Neutrophil (primary cell): ENCODE data around the gene SEC24A.

Source experiments
- H3K27ac ChIP-seq: fragments of 200-600 bp; sonication (generic); 2 replicates; pipeline ENCODE4 v1.5.1; 2016; ENCODE audit warnings: mild to moderate bottlenecking, moderate library complexity
- H3K27me3 ChIP-seq: fragments of 200-600 bp; sonication (generic); 2 replicates; pipeline ENCODE4 v1.6.0; 2016; ENCODE audit warnings: mild to moderate bottlenecking
- H3K36me3 ChIP-seq: fragments of 200-600 bp; sonication (generic); 2 replicates; pipeline ENCODE4 v1.5.1; 2017
- H3K4me1 ChIP-seq, 2 experiments: fragments of 200-600 bp in 1 of 2; sonication (generic) in 1 of 2; 1 replicate in 1 of 2; 2 replicates in 1 of 2; pipeline versions ENCODE4 v1.5.1 to v1.6.1; 2013 to 2016; ENCODE audit warnings: low read depth in 1 of 2, low read length in 1 of 2, mild to moderate bottlenecking in 1 of 2, moderate library complexity in 1 of 2; ENCODE audit not compliant: control insufficient read depth in 1 of 2, insufficient read depth in 1 of 2
- H3K4me3 ChIP-seq, 2 experiments: fragments of 200-600 bp in 1 of 2; sonication (generic) in 1 of 2; 1 replicate in 1 of 2; 2 replicates in 1 of 2; pipeline ENCODE4 v1.5.1; 2013 to 2016; ENCODE audit warnings: low read depth in 1 of 2, low read length in 1 of 2, mild to moderate bottlenecking in 1 of 2, moderate library complexity in 1 of 2
- H3K9me3 ChIP-seq: fragments of 200-600 bp; sonication (generic); 2 replicates; pipeline ENCODE4 v1.5.1; 2016
- CTCF ChIP-seq: fragments of 200-600 bp; sonication (generic); IDR thresholded peaks from 2 replicates; pipeline ENCODE4 v1.5.1; 2016; ENCODE audit warnings: antibody characterized with exemption

The SEC24A gene

GRCh38 chr5:134608555-134608954, 40.0 kb upstream of the SEC24A start:
- Histone ChIP-seq H3K36me3 (peaks cover 80% of the 10 kb centered on the region), H3K4me1 (no peaks in the 10 kb centered on the region), H3K4me3 (no peak overlapping the region), H3K9me3 (no peaks in the 10 kb centered on the region), H3K27ac (no peak overlapping the region), H3K27me3 (no peaks in the 10 kb centered on the region)
- TF ChIP-seq CTCF, result no peak

- no peak overlapping the region for H3K27ac ChIP-seq
- H3K9me3 ChIP-seq, result no peaks in the 10 kb centered on the region
- H3K4me3 ChIP-seq, result no peak overlapping the region
- no peak for TF ChIP-seq CTCF
- no peaks in the 10 kb centered on the region for H3K27me3 ChIP-seq
- H3K36me3 ChIP-seq, result peaks cover 72% of the 10 kb centered on the region
- no peaks in the 10 kb centered on the region for H3K4me1 ChIP-seq
Measured at GRCh38 chr5:134609232-134609851, 39.2 kb upstream of the SEC24A start.

GRCh38 chr5:134610725-134611124, 37.9 kb upstream of the SEC24A start:
- Histone ChIP-seq H3K27ac (no peak overlapping the region), H3K36me3 (peaks cover 63% of the 10 kb centered on the region), H3K4me3 (no peak overlapping the region), H3K9me3 (no peaks in the 10 kb centered on the region), H3K4me1 (no peaks in the 10 kb centered on the region), H3K27me3 (no peaks in the 10 kb centered on the region)
- TF ChIP-seq CTCF, result no peak

GRCh38 chr5:134611515-134611914, 37.1 kb upstream of the SEC24A start:
- no peak for TF ChIP-seq CTCF
- Histone ChIP-seq H3K36me3 (peaks cover 60% of the 10 kb centered on the region), H3K4me3 (no peak overlapping the region)

GRCh38 chr5:134614450-134615085, 34.0 kb upstream of the SEC24A start:
- no peaks in the 10 kb centered on the region for H3K9me3 ChIP-seq
- H3K27ac ChIP-seq, result no peak overlapping the region
- H3K4me1 ChIP-seq, result no peaks in the 10 kb centered on the region
- H3K36me3 ChIP-seq, result peaks cover 56% of the 10 kb centered on the region
- no peak overlapping the region for H3K4me3 ChIP-seq
- TF ChIP-seq CTCF, result no peak
- H3K27me3 ChIP-seq, result no peaks in the 10 kb centered on the region

More at GRCh38 chr5:134611515-134611914, 37.1 kb upstream of the SEC24A start:
- Histone ChIP-seq H3K4me1 (no peaks in the 10 kb centered on the region), H3K27ac (no peak overlapping the region), H3K9me3 (no peaks in the 10 kb centered on the region), H3K27me3 (no peaks in the 10 kb centered on the region)
